ENCODE data around the gene INHA.

INHA gene

DNA sequence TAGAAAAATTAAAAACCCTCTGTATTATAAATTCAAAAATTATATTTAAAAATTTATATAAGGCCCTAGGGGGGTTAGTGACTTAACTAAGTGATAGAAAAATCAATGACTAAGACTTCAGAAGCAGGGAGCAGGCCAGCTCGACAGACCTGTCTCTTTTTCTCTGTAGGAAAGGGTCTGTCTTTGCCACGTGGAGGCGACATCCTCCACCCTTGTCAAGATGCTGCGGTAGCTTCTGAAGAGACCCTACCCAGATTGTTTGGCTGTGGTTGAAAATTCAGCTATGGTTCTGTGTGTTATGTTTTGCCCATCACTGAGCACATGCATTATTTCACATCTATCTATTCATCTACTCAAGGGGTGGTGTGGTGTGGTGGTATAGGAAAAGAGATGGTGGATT lies 47.1 kb downstream of the INHA start:
- H3K9me3 ChIP-seq (ENCODE audit: insufficient read depth, low read length, severe bottlenecking): no peaks in the 10 kb centered on the region
- no peaks in the 10 kb centered on the region for H3K79me2 ChIP-seq (ENCODE audit: insufficient read depth, low read length)
- H3K27ac ChIP-seq (ENCODE audit: low read length): no peak overlapping the region
- TF ChIP-seq, protein P1, sequence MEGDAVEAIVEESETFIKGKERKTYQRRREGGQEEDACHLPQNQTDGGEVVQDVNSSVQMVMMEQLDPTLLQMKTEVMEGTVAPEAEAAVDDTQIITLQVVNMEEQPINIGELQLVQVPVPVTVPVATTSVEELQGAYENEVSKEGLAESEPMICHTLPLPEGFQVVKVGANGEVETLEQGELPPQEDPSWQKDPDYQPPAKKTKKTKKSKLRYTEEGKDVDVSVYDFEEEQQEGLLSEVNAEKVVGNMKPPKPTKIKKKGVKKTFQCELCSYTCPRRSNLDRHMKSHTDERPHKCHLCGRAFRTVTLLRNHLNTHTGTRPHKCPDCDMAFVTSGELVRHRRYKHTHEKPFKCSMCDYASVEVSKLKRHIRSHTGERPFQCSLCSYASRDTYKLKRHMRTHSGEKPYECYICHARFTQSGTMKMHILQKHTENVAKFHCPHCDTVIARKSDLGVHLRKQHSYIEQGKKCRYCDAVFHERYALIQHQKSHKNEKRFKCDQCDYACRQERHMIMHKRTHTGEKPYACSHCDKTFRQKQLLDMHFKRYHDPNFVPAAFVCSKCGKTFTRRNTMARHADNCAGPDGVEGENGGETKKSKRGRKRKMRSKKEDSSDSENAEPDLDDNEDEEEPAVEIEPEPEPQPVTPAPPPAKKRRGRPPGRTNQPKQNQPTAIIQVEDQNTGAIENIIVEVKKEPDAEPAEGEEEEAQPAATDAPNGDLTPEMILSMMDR (IDR thresholded peaks at IDR 0.05; ENCODE audit: borderline replicate concordance, extremely low read depth, low read length, poor library complexity, severe bottlenecking): peak; percentile 5
- no peak for TF ChIP-seq EZH2 (IDR thresholded peaks at IDR 0.05; ENCODE audit: borderline replicate concordance, low read depth, low read length, severe bottlenecking)
- no peak overlapping the region for H3K4me2 ChIP-seq (ENCODE audit: insufficient read depth, low read length)
- H3K9ac ChIP-seq (ENCODE audit: low read depth, low read length): no peak overlapping the region
- H3K4me1 ChIP-seq (ENCODE audit: insufficient read depth, low read length): no peaks in the 10 kb centered on the region
- H3K27me3 ChIP-seq (ENCODE audit: insufficient read depth, low read length, poor library complexity): peaks cover 5% of the 10 kb centered on the region
- H2AFZ ChIP-seq (ENCODE audit: low read depth, low read length): no peak overlapping the region
- no peaks in the 10 kb centered on the region for H4K20me1 ChIP-seq (ENCODE audit: insufficient read depth, low read length)
- no peak overlapping the region for H3K4me3 ChIP-seq (ENCODE audit: low read depth in 1 of 2, low read length in 2 of 2)
- H3K36me3 ChIP-seq (ENCODE audit: insufficient read depth, low read length): peaks cover 19% of the 10 kb centered on the region; the same call in 1 of the 2 replicates
- DNase-seq: no peak
- no peak for ATAC-seq (ENCODE audit: insufficient read depth, low read depth)

GRCh38 chr2:219620546-219620945 lies 48.4 kb downstream of the INHA start:
- Histone ChIP-seq H3K27me3 (ENCODE audit: insufficient read depth, low read length, poor library complexity) (peaks cover 5% of the 10 kb centered on the region), H4K20me1 (ENCODE audit: insufficient read depth, low read length) (no peaks in the 10 kb centered on the region), H3K9me3 (ENCODE audit: insufficient read depth, low read length, severe bottlenecking) (no peaks in the 10 kb centered on the region), H3K4me1 (ENCODE audit: insufficient read depth, low read length) (no peaks in the 10 kb centered on the region), H3K36me3 (ENCODE audit: insufficient read depth, low read length) (0 out of 2 replicates have a peak, but pooled peaks cover 10% of the 10 kb centered on the region), H3K9ac (ENCODE audit: low read depth, low read length) (no peak overlapping the region), H3K79me2 (ENCODE audit: insufficient read depth, low read length) (no peaks in the 10 kb centered on the region), H3K4me3 (ENCODE audit: low read depth in 1 of 2, low read length in 2 of 2) (no peak overlapping the region), H3K4me2 (ENCODE audit: insufficient read depth, low read length) (no peak overlapping the region), H2AFZ (ENCODE audit: low read depth, low read length) (no peak overlapping the region), H3K27ac (ENCODE audit: low read length) (no peak overlapping the region)
- TF ChIP-seq, protein P1 (IDR thresholded peaks at IDR 0.05; ENCODE audit: borderline replicate concordance, extremely low read depth, low read length, poor library complexity, severe bottlenecking): no peak
- TF ChIP-seq EZH2 (IDR thresholded peaks at IDR 0.05; ENCODE audit: borderline replicate concordance, low read depth, low read length, severe bottlenecking): no peak
- DNase-seq (no peak), ATAC-seq (ENCODE audit: insufficient read depth, low read depth) (no peak)

DNA sequence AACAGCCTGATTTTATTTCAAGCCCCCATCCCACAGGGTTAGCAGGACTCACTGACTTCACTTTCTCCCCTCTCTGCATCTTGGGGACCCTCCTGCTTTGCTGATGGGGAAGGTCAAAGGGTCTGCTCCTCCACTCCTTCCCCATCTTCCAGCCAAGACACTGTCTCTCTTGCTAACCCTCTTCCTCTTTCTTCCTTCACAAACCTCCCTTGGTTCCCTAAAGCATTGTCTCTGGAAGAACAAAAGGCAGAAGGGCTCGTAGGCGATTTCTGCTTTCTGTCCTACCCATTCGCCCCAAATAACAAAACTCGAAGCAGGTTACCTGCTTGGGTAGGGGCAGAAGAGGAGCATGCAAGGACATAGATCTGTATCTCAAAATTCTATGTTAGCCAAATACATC lies 49.8 kb downstream of the INHA start:
- no peak for TF ChIP-seq EZH2 (IDR thresholded peaks at IDR 0.05; ENCODE audit: borderline replicate concordance, low read depth, low read length, severe bottlenecking)
- TF ChIP-seq, protein P1 (IDR thresholded peaks at IDR 0.05; ENCODE audit: borderline replicate concordance, extremely low read depth, low read length, poor library complexity, severe bottlenecking): no peak
- Histone ChIP-seq H3K27me3 (ENCODE audit: insufficient read depth, low read length, poor library complexity) (peaks cover 5% of the 10 kb centered on the region), H3K4me1 (ENCODE audit: insufficient read depth, low read length) (no peaks in the 10 kb centered on the region), H3K27ac (ENCODE audit: low read length) (no peak overlapping the region), H3K4me3 (ENCODE audit: low read depth in 1 of 2, low read length in 2 of 2) (no peak overlapping the region), H3K79me2 (ENCODE audit: insufficient read depth, low read length) (no peaks in the 10 kb centered on the region), H4K20me1 (ENCODE audit: insufficient read depth, low read length) (no peaks in the 10 kb centered on the region), H3K9ac (ENCODE audit: low read depth, low read length) (no peak overlapping the region), H3K36me3 (ENCODE audit: insufficient read depth, low read length) (no peaks in the 10 kb centered on the region), H2AFZ (ENCODE audit: low read depth, low read length) (no peak overlapping the region), H3K4me2 (ENCODE audit: insufficient read depth, low read length) (no peak overlapping the region), H3K9me3 (ENCODE audit: insufficient read depth, low read length, severe bottlenecking) (no peaks in the 10 kb centered on the region)
- DNase-seq: no peak
- ATAC-seq (ENCODE audit: insufficient read depth, low read depth): no peak

- Histone ChIP-seq H3K9me3 (ENCODE audit: insufficient read depth, low read length, severe bottlenecking) (no peaks in the 10 kb centered on the region), H3K4me1 (ENCODE audit: insufficient read depth, low read length) (no peaks in the 10 kb centered on the region), H3K4me2 (ENCODE audit: insufficient read depth, low read length) (no peak overlapping the region), H3K79me2 (ENCODE audit: insufficient read depth, low read length) (no peaks in the 10 kb centered on the region), H3K9ac (ENCODE audit: low read depth, low read length) (no peak overlapping the region), H3K27me3 (ENCODE audit: insufficient read depth, low read length, poor library complexity) (peaks cover 5% of the 10 kb centered on the region), H3K36me3 (ENCODE audit: insufficient read depth, low read length) (no peaks in the 10 kb centered on the region), H2AFZ (ENCODE audit: low read depth, low read length) (no peak overlapping the region), H4K20me1 (ENCODE audit: insufficient read depth, low read length) (no peaks in the 10 kb centered on the region), H3K4me3 (ENCODE audit: low read depth in 1 of 2, low read length in 2 of 2) (no peak overlapping the region), H3K27ac (ENCODE audit: low read length) (no peak overlapping the region)
- DNase-seq: no peak
- no peak for ATAC-seq (ENCODE audit: insufficient read depth, low read depth)
- no peak for TF ChIP-seq EZH2 (IDR thresholded peaks at IDR 0.05; ENCODE audit: borderline replicate concordance, low read depth, low read length, severe bottlenecking)
- TF ChIP-seq, protein P1 (IDR thresholded peaks at IDR 0.05; ENCODE audit: borderline replicate concordance, extremely low read depth, low read length, poor library complexity, severe bottlenecking): no peak
Measured at GRCh38 chr2:219622472-219622871, 50.4 kb downstream of the INHA start.

Measured in DND-41 (cell line).